HG02870 (cell line): Measurements from ENCODE around the gene NIFK.

Source experiments
- ATAC-seq: cut with Tn5 transposase; IDR thresholded peaks from one replicate; pipeline ENCODE4 v1.9.1; 2021; ENCODE audit warnings: mild to moderate bottlenecking, moderate library complexity; ENCODE audit not compliant: unreplicated experiment

The NIFK gene

GRCh38 chr2:121736462-121737336, at the start of gene NIFK:
Gene NIFK, minus strand, starts transcription at chr2:121736875. Its CDS starts 25 bp downstream, at chr2:121736850.
- peak; percentile 91 for ATAC-seq

DNA sequence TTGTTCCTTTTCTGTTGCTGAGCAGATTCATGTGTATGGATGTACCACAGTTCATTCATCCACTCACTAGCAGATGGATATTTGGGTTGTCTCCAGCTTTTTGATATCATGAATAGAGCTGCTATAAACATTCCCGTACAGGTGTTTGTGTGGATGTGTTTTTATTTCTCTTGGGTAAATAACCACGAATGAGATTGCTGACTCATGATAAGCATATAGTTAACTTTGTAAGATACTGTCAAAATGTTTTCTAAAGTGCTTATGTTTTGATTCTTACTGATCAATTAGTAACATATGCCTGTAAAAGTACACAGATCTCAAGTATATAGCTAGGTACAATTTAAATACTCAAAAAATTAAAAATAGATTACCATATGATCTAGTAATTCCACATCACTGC, 46.5 kb upstream of the NIFK start:
- no peak for ATAC-seq

DNA sequence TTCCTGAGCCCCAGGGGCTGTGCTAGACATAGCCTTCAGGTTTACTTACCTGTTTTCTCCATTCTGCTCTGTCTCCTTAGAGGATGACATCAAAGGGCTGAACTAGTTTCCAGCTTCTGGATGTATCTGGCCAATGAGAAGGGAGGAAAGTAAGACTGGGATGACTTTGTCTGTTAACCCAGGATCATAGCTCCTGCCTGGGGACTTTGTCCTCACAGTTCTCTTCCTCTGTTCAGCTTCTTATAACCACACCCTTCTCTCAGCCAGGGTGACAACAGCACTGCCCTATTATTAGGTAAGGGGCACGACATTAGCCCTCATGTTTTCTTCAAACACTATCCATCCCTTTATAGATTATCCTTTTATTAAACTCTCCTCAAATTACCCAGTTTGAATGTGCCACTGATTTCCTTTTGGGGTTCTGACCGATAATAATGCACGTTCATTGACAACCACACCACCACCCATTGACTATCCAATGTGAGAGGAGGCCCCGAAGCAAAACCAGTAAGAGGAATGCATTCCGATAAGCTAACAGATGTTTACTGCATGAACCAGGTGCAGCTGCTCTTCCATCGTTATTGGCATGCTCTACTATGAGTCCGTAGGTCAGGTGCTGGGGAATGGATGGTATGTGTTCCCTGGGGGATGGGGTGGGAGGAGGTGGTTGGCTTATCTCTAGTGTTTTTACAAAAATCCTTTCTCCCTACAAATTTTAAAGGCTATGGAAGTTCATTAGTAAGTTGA, 42.2 kb upstream of the NIFK start:
- no peak for ATAC-seq

GRCh38 chr2:121777699-121778058, 41.0 kb upstream of the NIFK start:
- no peak for ATAC-seq

DNA sequence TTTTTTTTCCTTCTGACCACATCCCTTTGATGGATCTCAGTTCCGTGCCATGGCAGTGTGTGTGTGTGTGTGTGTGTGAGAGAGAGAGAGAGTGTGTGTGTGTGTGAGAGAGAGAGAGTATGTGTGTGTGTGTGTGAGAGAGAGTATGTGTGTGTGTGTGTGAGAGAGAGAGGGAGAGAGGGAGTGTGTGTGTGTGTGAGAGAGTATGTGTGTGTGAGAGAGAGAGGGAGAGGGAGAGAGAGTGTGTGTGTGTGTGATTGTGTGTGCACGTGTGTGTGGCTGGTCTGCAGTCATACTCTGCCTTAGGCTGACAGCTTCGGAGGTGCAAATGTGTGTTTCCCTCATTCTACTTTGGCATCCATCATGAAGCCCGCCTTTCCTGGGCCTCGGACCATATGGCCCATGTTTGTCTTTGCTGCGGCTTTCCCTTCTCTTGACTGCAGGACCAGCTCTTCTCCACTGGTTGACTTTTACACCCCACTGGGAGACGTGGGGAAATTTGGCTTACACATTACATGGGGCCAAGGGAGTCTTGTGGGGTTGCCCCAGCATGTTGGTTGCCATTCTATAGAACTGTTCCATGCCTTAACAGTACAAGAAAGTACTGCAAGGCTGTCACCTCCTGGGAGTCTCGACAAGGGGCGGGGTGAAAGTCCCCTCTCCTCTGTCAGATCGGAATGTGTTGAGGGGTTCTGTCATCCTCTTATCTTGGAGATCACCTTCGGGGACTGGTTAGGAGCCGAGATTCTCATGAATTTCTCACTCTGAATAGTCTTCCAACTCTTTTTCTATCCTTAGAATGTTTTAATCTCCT, 40.4 kb upstream of the NIFK start:
- ATAC-seq = no peak

- ATAC-seq = no peak
Observed at GRCh38 chr2:121776361-121776760, 39.7 kb upstream of the NIFK start.

DNA sequence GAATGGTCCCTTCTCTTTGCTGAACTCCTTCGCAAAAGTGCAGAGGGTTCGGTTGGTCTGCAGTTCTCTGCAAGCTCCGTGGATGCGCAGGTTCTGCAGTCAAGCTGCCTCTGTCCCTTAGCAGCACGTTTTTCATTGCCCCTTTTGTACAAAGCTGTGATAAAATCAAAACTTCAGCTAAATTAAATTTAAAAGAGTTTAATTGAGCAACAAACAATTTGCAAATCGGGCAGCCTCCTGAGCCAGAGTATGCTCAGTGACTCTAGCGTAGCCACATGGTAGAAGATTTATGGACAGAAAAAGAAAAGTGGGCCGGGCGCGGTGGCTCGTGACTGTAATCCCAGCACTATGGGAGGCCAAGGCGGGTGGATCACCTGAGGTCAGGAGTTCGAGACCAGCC, 37.6 kb upstream of the NIFK start:
- no peak for ATAC-seq

DNA sequence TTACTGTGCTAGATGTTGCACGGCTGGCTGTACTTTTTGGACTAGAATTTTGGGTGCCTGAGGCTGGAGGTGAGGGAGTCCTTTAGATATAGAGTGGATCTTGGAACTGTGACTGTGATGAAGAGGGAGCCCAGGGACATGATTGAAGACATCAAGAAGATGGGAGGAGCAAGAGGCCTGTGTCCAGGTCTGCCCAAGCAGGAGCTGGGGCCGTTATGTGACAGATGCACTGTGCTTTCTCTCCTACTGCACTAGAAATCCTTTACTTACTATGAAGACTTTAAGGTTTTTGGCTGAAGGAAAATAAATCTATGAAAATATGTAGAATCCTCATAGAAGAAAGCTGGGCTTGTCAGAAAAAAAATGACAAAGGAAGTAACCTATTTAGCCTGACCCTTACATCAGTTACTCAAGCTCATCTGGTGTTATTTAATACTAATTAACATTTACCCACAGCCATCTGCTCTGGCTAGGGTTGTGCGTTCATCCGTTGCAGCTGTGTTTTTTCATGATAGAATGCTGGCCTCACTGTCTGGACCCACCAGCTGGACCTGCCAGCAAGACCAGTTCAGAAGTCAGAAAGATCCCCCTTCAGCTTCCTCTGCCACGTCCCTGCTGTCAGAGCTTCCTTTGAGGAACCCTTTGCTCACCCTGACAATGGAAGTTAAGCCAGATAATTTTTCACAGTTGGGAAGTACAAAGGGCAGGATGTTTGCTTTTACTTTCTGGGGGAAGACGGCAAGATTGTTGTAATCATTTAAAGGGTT, 35.5 kb upstream of the NIFK start:
- no peak for ATAC-seq

- ATAC-seq = no peak
Observed at GRCh38 chr2:121768143-121768755, 31.6 kb upstream of the NIFK start.

DNA sequence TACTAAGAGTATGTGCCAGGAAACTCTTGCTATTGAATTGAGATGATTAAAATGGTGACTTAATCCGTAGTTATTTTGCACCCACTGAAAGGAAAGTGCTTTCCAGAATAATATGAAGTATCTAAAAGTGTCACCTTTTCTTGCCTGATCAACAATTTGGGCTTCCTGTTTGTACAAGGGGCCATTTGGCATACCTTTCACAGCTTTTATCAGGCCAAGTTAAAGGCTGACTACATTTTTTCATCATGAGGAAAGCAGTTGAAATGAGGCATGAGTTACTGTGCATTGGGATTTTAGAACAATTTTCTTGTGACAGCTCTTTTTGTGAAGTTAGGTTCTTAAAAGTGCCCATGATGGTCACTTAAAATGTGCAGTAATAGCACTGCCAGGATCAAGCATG, 29.9 kb upstream of the NIFK start:
- ATAC-seq = no peak

DNA sequence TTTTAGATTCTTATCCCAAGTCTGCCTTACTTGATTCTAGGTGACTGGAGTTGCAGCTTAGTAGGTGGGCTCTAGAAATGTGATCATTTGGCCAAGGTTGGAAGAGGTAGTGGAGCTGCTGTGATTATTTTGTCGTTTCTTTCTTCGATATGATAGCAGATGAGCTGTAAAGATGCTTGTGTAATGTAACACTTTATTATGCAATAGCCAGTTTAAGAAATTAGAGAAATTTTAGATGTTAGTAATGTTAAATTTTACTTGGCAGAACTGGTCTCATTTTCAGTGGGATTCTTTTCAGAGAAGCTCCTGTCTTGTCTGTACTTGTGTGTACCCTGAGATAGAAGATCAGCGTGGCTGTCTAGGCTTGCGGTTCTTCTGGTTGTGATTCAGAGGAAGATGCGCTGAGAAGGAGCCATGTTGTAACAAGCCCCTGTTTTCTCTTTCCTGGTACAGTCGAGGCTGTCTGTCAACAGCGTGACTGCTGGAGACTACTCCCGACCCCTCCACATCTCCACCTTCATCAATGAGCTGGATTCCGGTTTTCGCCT, 28.1 kb upstream of the NIFK start:
- ATAC-seq = no peak

DNA sequence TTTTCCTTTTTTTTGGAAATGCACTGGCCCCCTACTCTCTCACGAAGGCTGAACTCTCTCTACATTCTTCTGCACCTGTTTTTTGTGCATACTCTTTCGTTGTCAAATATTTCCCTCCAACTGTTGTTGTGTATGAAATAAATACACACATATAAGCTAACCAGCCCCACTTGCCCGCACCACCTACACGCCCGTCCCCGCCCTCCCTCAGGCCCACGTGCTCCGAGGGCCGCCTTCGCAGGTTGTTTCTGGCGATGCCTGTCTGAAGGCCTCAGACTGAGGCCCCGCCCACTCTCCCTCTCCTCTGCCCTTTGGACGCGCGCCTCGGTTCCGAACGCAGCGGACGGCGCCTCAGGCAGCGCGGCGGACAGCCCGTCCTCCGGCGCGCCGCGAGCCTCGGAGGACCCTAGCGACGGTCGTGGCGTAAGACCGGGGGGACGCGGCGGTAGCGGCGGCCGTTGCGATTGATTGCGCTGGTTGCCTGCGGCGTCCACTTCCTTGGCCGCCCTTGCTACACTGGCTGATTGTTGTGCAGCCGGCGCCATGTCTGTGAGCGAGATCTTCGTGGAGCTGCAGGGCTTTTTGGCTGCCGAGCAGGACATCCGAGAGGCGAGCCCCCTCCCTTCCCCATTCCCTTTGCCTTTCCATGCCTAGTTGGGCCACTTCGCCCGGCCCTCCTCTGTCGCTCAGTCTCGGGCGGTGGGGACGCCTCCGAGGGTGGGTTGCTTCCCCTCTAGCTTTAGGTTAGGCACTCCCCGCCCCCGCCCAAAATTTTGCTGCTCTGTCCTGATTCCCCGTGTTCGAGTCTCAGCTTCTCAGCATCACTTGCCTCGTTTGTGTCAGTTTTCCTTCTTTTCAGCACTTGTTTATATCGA, 18.8 kb upstream of the NIFK start, which contains the start of gene TSN:
TSS of gene TSN (plus strand) at position 415 of the 875 bp plus-strand sequence. CDS start at position 544, 129 bp downstream.
- peak; percentile 99 for ATAC-seq

GRCh38 chr2:121754851-121755236, 18.2 kb upstream of the NIFK start:
- ATAC-seq = peak; percentile 1

DNA sequence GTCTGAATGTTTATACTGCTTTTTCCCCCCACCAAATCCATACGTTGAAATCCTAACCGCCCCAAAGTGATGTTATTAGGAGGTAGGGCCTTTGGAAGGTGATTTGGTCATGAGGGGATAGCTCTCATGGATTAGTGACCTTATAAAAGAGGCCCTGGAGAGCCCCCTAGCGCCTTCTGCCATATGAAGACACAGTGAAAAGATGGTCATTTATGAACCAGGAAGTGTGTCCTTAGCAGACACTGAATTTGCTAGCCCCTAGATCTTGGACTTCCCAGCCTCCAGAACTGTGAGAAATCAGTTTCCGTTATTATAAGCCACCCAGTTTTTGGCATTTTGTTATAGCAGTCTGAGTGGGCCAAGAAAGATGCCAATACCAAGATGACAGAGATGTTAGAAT, 11.5 kb upstream of the NIFK start:
- ATAC-seq = no peak

GRCh38 chr2:121746071-121746578, 9.4 kb upstream of the NIFK start:
- ATAC-seq = no peak

GRCh38 chr2:121741450-121741849, 4.8 kb upstream of the NIFK start:
- ATAC-seq = no peak

- no peak for ATAC-seq
Observed at GRCh38 chr2:121740973-121741372, 4.3 kb upstream of the NIFK start.

DNA sequence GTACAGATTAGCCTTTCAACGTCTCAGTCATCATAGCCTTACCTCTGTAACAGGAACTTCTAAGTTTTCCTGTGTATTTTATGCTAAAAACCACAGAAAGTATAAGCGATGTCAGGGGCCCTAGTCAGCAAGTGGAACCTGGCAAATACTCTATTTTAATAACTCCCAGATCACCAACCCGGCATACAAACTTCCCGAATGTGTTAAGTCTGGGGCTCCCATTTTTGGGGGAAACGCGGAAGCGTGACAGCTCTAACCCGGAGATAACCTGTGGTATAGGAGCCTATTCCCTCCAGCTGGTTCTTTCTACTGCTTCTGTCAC, 574 bp downstream of the NIFK start:
- ATAC-seq = no peak
